NB4 (cell line): ENCODE data around the gene FOXP4.

Experiments used
- DNase-seq: peaks from one replicate; pipeline ENCODE4 v3.0.0; 2010; ENCODE audit warnings: low read depth
- H3K4me3 ChIP-seq: one replicate; pipeline ENCODE4 v1.5.1; 2011; ENCODE audit warnings: mild to moderate bottlenecking, low read depth, low read length, moderate library complexity
- CTCF ChIP-seq: IDR thresholded peaks from one replicate; pipeline ENCODE4 v1.5.1; 2012; ENCODE audit warnings: low read depth, low read length
- MAX ChIP-seq: IDR thresholded peaks from 2 replicates; pipeline ENCODE4 v1.6.1; 2011; ENCODE audit warnings: low read depth, low read length
- MYC ChIP-seq: IDR thresholded peaks from 2 replicates; pipeline ENCODE4 v1.6.1; 2011; ENCODE audit warnings: low read depth, low read length
- POLR2A ChIP-seq: IDR thresholded peaks from 2 replicates; pipeline ENCODE4 v1.6.1; 2011; ENCODE audit warnings: mild to moderate bottlenecking; ENCODE audit not compliant: insufficient read length; ENCODE audit errors: extremely low read depth

The FOXP4 gene

GRCh38 chr6:41604006-41604405 is 57.8 kb downstream of the FOXP4 start:
- no peak for TF ChIP-seq CTCF
- TF ChIP-seq POLR2A = no peak
- no peak for TF ChIP-seq MYC
- TF ChIP-seq MAX = no peak

DNA sequence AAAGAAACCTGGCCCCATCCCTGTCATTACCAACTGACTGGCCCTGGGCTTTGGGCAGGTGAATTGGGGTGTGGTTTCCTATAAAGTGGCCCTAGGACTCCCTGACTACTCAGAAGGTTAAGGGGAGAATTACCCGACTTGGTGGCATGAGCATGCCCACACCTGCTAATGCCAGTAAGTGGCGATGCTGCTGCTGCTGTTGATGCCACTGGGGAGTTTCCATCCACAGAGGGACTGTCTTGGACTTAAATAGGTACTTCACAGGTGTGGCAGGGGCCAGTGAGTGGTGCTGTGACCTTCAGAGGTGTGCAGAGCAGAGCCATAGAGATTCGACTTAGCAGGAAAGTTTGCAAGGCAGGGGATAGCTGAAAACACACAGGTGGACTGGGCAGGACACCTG is 59.5 kb downstream of the FOXP4 start:
- H3K4me3 ChIP-seq = no peak overlapping the region
- DNase-seq = no peak
- TF ChIP-seq MAX = no peak
- TF ChIP-seq POLR2A = no peak
- TF ChIP-seq MYC = no peak
- TF ChIP-seq CTCF = no peak

More at GRCh38 chr6:41604006-41604405, 57.8 kb downstream of the FOXP4 start:
- no peak for DNase-seq
- no peak overlapping the region for H3K4me3 ChIP-seq

GRCh38 chr6:41607036-41607435 is 60.9 kb downstream of the FOXP4 start:
- DNase-seq = no peak
- TF ChIP-seq MAX (no peak), CTCF (no peak), MYC (no peak), POLR2A (no peak)
- H3K4me3 ChIP-seq = no peak overlapping the region

GRCh38 chr6:41607736-41608135 is 61.6 kb downstream of the FOXP4 start:
- DNase-seq = no peak
- TF ChIP-seq MYC = no peak
- no peak for TF ChIP-seq MAX
- no peak for TF ChIP-seq CTCF
- TF ChIP-seq POLR2A = no peak
- no peak overlapping the region for H3K4me3 ChIP-seq

GRCh38 chr6:41608443-41609151 is 62.4 kb downstream of the FOXP4 start:
- no peak overlapping the region for H3K4me3 ChIP-seq
- no peak for DNase-seq
- TF ChIP-seq MYC (no peak), CTCF (no peak), POLR2A (no peak), MAX (no peak)
